Epithelial cell of umbilical artery (primary cell): Measurements from ENCODE around the gene CCNDBP1. TPM values are rescaled to one million over a fixed set of nuclear protein-coding genes. Genes with fewer than 3 reads are reported as not detected.

Source experiments
- total RNA-seq: library from RNA; depleted of rRNA; stranded (reverse); fragments of >200 nt; gene quantifications from 2 replicates; pipeline ENCODE4 v1.2.3, GENCODE V29; 2014

Gene CCNDBP1, protein sequence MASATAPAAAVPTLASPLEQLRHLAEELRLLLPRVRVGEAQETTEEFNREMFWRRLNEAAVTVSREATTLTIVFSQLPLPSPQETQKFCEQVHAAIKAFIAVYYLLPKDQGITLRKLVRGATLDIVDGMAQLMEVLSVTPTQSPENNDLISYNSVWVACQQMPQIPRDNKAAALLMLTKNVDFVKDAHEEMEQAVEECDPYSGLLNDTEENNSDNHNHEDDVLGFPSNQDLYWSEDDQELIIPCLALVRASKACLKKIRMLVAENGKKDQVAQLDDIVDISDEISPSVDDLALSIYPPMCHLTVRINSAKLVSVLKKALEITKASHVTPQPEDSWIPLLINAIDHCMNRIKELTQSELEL
- 68.4 and 97.1 TPM in 2 replicates for total RNA-seq

DNA sequence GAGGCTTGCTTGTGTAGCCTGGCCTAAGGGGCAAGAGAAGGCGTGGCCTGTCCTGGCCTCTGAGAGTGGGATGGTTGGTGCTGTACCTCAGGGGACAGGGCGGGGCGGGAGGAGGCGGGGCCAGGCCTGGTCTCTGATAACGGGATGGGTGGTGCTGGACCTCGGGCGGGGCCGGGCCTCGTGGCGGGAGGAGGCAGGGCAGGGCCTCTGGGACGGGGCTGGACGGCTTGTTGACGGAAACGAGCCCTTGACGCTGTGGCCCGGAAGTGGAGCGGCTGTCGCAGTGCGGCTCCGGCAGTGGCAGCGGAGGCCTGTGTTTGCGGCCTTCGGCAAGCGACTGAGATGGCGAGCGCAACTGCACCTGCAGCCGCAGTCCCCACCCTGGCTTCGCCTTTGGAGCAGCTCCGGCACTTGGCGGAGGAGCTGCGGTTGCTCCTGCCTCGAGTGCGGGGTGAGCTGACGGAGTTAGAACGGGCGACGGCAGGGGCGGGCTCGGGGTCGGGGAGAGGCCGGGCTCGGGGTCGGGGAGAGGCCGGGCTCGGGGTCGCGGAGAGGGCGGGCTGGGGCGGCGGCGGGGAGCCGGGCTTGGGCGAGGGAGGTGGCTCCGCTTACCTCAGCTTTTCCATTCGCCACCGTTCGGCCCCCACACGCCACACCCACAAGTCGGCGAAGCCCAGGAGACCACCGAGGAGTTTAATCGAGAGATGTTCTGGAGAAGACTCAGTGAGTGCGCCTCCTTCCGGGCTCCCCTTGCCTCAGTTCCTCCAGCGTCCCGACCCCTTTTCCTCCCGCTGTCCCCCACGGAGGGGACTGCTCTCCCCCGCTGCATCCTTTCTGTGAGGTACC is at the start of gene CCNDBP1:
CCNDBP1 (plus strand) TSS at position 247 of the 846 bp plus-strand sequence; CDS start at position 343, 96 bp downstream.

DNA sequence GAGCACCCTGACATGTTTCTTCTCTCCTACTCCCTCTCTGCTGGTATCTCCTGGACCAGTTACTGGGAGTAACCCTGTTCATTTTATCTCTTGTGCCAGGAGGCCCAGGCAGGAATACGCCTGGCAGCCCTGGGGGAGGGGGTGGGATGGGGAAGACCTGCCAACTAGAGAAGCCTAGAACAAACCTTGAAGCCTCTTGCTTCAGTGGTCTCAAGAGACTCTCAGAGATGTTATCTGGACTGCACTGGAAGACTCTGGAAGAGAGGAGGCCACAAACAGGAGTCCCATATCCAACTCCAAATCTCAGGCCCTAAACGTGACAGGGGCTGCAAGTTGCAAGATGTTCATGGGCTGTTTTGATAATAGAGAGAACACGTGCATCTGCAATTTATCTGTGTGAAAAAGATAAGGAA is 35.8 kb downstream of the CCNDBP1 start, which contains the start of gene EPB42:
EPB42 (minus strand) TSS at position 28 of the 413 bp plus-strand sequence. CDS start 193 bp downstream, outside the sequence.

Other genes starting within 250 kb of the CCNDBP1 start
- 24.7 and 33.1 TPM in 2 replicates for gene UBR1, start 79.4 kb upstream of the CCNDBP1 start, total RNA-seq
- gene TMEM62, start 51.8 kb upstream of the CCNDBP1 start, total RNA-seq: 12.0 and 27.4 TPM in 2 replicates
- gene EPB42, start 35.6 kb downstream of the CCNDBP1 start, total RNA-seq: not detected in 2 replicates
- not detected in 2 replicates for gene TGM5, start 81.5 kb downstream of the CCNDBP1 start, total RNA-seq
- gene TGM7, start 116.9 kb downstream of the CCNDBP1 start, total RNA-seq: not detected in 2 replicates
- gene LCMT2, start 145.2 kb downstream of the CCNDBP1 start, total RNA-seq: 4.2 and 6.5 TPM in 2 replicates
- 12.0 and 19.3 TPM in 2 replicates for gene ZSCAN29, start 185.6 kb downstream of the CCNDBP1 start, total RNA-seq
- gene TUBGCP4, start 185.7 kb downstream of the CCNDBP1 start, total RNA-seq: 12.7 and 17.9 TPM in 2 replicates